Measurements from ENCODE around the gene IL22. TPM values are rescaled to one million over a fixed set of nuclear protein-coding genes. Genes with fewer than 3 reads are reported as not detected.

Gene IL22, protein sequence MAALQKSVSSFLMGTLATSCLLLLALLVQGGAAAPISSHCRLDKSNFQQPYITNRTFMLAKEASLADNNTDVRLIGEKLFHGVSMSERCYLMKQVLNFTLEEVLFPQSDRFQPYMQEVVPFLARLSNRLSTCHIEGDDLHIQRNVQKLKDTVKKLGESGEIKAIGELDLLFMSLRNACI
- total RNA-seq (2022; extraction: Qiagen RNA extraction): not detected in 5 replicates

DNA sequence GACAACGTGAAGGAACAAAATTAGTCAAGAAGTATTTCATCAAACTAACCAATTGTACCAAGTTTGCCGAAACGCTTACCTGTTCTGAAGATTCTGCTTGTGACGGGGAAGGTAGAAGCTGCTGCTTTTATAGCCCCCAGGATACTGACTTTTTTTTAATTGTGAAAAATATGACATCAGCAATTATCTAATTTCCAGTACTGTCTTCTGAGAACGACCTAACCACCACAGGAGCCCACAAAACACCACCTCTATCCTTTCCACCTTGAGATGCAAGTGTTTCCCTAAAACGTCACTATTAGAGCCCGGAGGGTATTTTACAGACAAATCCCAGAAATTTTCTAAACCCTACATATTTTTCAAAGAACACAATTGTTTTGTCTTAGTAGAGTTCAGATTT lies at the start of gene IL22:
TSS of gene IL22 (minus strand) at position 101 of the 400 bp plus-strand sequence. CDS start 156 bp downstream, outside the sequence.

GRCh38 chr12:68225576-68226476 lies 27.6 kb downstream of the IL22 start, which contains the start of gene IL26:
Gene IL26 (minus strand): TSS chr12:68225810. CDS start chr12:68225756, 54 bp downstream.

Other genes starting within 250 kb of the IL22 start
- not detected in 5 replicates for gene IFNG, start 93.9 kb downstream of the IL22 start, total RNA-seq (2022; extraction: Qiagen RNA extraction)
- not detected in 5 replicates for gene IL26, start 27.8 kb downstream of the IL22 start, total RNA-seq (2022; extraction: Qiagen RNA extraction)
- 5.7 to 7.7 TPM (median 6.7 TPM) in 5 replicates for gene MDM1, start 78.8 kb upstream of the IL22 start, total RNA-seq (2022; extraction: Qiagen RNA extraction)

All from A549 treated with Mapracorat at 1 μM for 4 hours (cell line).